ENCODE measurements around the gene SF3B3.

GRCh38 chr16:70484867-70485266, 38.7 kb upstream of the SF3B3 start:
- TF ChIP-seq, protein P1, sequence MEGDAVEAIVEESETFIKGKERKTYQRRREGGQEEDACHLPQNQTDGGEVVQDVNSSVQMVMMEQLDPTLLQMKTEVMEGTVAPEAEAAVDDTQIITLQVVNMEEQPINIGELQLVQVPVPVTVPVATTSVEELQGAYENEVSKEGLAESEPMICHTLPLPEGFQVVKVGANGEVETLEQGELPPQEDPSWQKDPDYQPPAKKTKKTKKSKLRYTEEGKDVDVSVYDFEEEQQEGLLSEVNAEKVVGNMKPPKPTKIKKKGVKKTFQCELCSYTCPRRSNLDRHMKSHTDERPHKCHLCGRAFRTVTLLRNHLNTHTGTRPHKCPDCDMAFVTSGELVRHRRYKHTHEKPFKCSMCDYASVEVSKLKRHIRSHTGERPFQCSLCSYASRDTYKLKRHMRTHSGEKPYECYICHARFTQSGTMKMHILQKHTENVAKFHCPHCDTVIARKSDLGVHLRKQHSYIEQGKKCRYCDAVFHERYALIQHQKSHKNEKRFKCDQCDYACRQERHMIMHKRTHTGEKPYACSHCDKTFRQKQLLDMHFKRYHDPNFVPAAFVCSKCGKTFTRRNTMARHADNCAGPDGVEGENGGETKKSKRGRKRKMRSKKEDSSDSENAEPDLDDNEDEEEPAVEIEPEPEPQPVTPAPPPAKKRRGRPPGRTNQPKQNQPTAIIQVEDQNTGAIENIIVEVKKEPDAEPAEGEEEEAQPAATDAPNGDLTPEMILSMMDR (IDR thresholded peaks at IDR 0.05 in 8 of 11, conservative IDR thresholded peaks at IDR 0.05 in 3 of 11), result no peak
- no peak for TF ChIP-seq POLR2A (IDR thresholded peaks at IDR 0.05)
- no peak for TF ChIP-seq POLR2AphosphoS5 (IDR thresholded peaks at IDR 0.05)

All from spleen (tissue), 7 donors.